Lower lobe of right lung (tissue), 2 donors: ENCODE measurements around the gene ENOX1. TPM values are rescaled to one million over a fixed set of nuclear protein-coding genes. Genes with fewer than 3 reads are reported as not detected.

ENCODE experiments used
- ATAC-seq, 2 donors: fragments of 200-7000 bp; cut with Tn5 transposase; one replicate each; pipeline ENCODE4 v1.9.1; 2020 to 2022; ENCODE audit warnings: mild to moderate bottlenecking in 2 of 2, moderate library complexity in 2 of 2
- DNase-seq: peaks from one replicate; pipeline ENCODE4 v3.0.0-alpha.2; 2020
- H3K27ac ChIP-seq: fragments of 200-600 bp; one replicate; pipeline ENCODE4 v1.8.0; 2022
- H3K27me3 ChIP-seq: fragments of 200-600 bp; one replicate; pipeline ENCODE4 v1.8.0; 2022; ENCODE audit warnings: low read depth
- H3K36me3 ChIP-seq: fragments of 200-600 bp; one replicate; pipeline ENCODE4 v1.8.0; 2022; ENCODE audit warnings: mild to moderate bottlenecking
- H3K4me1 ChIP-seq: fragments of 200-600 bp; one replicate; pipeline ENCODE4 v1.8.0; 2022
- H3K4me3 ChIP-seq: fragments of 200-600 bp; one replicate; pipeline ENCODE4 v1.8.0; 2022; ENCODE audit warnings: mild to moderate bottlenecking
- H3K9me3 ChIP-seq: fragments of 200-600 bp; one replicate; pipeline ENCODE4 v1.8.0; 2022
- intact Hi-C: fragments of 100-400 bp; cut with DNase I; formaldehyde crosslinking; loops from one replicate; pipeline ENCODE4 v1.11.0; 2022
- total RNA-seq: library from RNA; stranded (reverse); fragmentation: NEBNext Ultra II Directional; extraction: Animal tissue kit (Norgen Biotek cat#: 25700); gene quantifications from one replicate; pipeline ENCODE4 v1.2.1, GENCODE V29; 2021
- TF ChIP-seq, protein P1 (sequence below): fragments of 200-600 bp; IDR thresholded peaks from one replicate; pipeline ENCODE4 v1.8.0; 2022; ENCODE audit warnings: antibody characterized with exemption, mild to moderate bottlenecking
- donor health status: DM: no; HTN: yes; CAD: no; lungs with severe emphysema.

Gene ENOX1
- total RNA-seq, 1 donor from 2014 or later: 2.0 TPM

GRCh38 chr13:43492311-43492710 lies 294.5 kb downstream of the ENOX1 start:
- TF ChIP-seq, protein P1, sequence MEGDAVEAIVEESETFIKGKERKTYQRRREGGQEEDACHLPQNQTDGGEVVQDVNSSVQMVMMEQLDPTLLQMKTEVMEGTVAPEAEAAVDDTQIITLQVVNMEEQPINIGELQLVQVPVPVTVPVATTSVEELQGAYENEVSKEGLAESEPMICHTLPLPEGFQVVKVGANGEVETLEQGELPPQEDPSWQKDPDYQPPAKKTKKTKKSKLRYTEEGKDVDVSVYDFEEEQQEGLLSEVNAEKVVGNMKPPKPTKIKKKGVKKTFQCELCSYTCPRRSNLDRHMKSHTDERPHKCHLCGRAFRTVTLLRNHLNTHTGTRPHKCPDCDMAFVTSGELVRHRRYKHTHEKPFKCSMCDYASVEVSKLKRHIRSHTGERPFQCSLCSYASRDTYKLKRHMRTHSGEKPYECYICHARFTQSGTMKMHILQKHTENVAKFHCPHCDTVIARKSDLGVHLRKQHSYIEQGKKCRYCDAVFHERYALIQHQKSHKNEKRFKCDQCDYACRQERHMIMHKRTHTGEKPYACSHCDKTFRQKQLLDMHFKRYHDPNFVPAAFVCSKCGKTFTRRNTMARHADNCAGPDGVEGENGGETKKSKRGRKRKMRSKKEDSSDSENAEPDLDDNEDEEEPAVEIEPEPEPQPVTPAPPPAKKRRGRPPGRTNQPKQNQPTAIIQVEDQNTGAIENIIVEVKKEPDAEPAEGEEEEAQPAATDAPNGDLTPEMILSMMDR: no peak
- H3K4me1 ChIP-seq: no peaks in the 10 kb centered on the region
- H3K27ac ChIP-seq: no peak overlapping the region
- intact Hi-C loops: no loop called here
- no peaks in the 10 kb centered on the region for H3K27me3 ChIP-seq
- H3K4me3 ChIP-seq: no peak overlapping the region
- no peak for ATAC-seq
- no peaks in the 10 kb centered on the region for H3K9me3 ChIP-seq
- no peak for DNase-seq
- H3K36me3 ChIP-seq: no peaks in the 10 kb centered on the region

DNA sequence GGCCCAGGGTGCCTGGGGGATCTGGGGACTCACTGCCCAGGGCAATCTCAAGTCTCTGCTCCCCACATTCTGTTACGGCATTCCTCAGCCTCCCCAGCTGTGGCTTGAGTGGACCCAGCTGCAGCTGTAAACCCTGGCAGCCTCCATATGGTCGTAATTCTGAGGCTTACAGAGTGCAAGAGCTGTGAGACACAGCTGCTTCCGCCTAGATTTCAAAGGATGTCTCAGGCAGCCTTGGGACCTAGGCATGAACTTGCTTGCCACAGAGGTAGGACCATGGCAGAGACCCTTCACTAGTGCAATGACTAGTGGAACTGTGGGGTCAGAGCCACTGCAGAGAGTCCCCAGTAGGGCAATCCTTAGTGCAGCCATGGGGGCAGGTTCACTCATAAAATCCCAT lies 297.5 kb downstream of the ENOX1 start:
- Histone ChIP-seq H3K27ac (no peak overlapping the region), H3K4me3 (no peak overlapping the region), H3K27me3 (no peaks in the 10 kb centered on the region), H3K4me1 (no peaks in the 10 kb centered on the region), H3K36me3 (no peaks in the 10 kb centered on the region), H3K9me3 (no peaks in the 10 kb centered on the region)
- intact Hi-C loops: no loop called here
- TF ChIP-seq, protein P1: no peak
- peak; percentile 48 to 56 for ATAC-seq
- no peak for DNase-seq

GRCh38 chr13:43487885-43488284 lies 298.9 kb downstream of the ENOX1 start:
- TF ChIP-seq, protein P1: no peak
- no peaks in the 10 kb centered on the region for H3K4me1 ChIP-seq
- intact Hi-C loops: no loop called here
- DNase-seq (no peak), ATAC-seq (no peak)
- no peaks in the 10 kb centered on the region for H3K27me3 ChIP-seq
- H3K36me3 ChIP-seq: no peaks in the 10 kb centered on the region
- H3K9me3 ChIP-seq: no peaks in the 10 kb centered on the region
- H3K4me3 ChIP-seq: no peak overlapping the region
- no peak overlapping the region for H3K27ac ChIP-seq

DNA sequence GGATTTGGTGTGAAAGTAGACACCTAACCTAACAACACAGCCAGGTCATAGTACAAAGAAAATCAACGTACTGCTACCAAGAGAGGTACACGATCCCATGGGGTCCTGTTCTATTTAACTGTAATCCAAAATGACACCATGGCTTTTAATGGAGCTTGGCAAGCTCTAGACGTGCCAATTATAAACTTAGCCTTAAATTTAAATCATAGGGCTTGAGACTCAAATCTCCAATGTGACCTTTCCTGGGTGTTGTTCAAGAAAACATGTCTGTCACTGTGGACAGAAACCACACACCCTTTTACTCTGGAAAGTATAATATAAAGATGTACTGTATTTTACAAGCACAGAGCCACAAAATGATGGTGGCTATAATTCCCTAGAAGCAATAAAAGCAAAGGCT lies 299.3 kb downstream of the ENOX1 start:
- Histone ChIP-seq H3K36me3 (no peaks in the 10 kb centered on the region), H3K27ac (no peak overlapping the region), H3K27me3 (no peaks in the 10 kb centered on the region), H3K4me3 (no peak overlapping the region), H3K4me1 (no peaks in the 10 kb centered on the region), H3K9me3 (no peaks in the 10 kb centered on the region)
- TF ChIP-seq, protein P1: no peak
- no peak for DNase-seq
- ATAC-seq: no peak
- intact Hi-C loops: no loop called here

GRCh38 chr13:43484432-43485225 lies 302.1 kb downstream of the ENOX1 start:
- Histone ChIP-seq H3K36me3 (no peaks in the 10 kb centered on the region), H3K4me1 (no peaks in the 10 kb centered on the region), H3K9me3 (no peaks in the 10 kb centered on the region), H3K4me3 (no peak overlapping the region), H3K27me3 (no peaks in the 10 kb centered on the region), H3K27ac (no peak overlapping the region)
- intact Hi-C loops: no loop called here
- TF ChIP-seq, protein P1: no peak
- ATAC-seq: peak in 1 of 2 donors; percentile 66
- no peak for DNase-seq
